Measurements from ENCODE around the gene PRKD1.
"Not testable (repeated sequence)": the region's sequence is repeated elsewhere in the genome, so short reads cannot be mapped to it uniquely, and the experiment has no call there.

PRKD1 gene

DNA sequence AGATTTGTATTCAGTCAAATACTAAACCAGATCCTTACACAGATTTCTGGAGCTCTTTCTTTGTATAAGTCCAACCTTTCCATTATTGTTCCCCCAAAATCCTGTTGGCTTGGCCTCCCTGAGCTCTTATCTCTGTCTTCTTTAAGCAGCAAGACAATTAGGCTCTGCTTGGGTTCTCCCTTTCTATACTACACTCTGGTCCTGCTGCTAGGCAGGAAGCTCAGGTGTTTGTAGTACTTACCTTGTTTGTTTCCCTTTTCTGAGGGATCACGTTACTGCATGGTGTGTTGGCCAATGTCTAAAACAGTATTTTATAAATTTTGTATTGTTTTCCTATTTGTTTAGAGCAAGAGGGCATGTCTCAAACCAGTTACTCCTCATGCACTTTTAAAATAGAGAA lies 192.9 kb downstream of the PRKD1 start:
- DNase-seq: no peak

- DNase-seq: not testable (repeated sequence)
These were observed 200.9 kb downstream of the PRKD1 start for GRCh38 chr14:29726560-29727331.

GRCh38 chr14:29724991-29725390 lies 202.7 kb downstream of the PRKD1 start:
- DNase-seq: no peak

- no peak for DNase-seq
These were observed 204.8 kb downstream of the PRKD1 start for GRCh38 chr14:29722831-29723230.

DNA sequence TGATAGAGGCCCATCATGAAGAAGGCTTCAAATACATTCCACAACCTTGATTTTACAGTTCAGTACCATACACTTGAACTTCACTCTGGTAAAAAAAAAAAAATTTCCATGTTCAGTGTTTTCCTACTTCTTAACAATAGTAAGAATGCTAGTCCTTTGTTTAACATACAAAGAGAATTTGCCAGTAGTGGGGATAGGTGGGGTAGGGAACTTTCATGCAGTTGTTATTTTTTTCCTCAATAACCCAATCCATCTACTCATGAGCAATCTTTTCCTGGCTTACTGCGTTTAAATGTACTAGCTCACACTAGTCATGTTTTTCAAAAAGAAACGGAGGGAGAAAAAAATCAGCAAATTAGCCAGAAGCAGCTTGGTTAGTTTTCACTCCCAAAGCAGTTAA lies 206.1 kb downstream of the PRKD1 start:
- no peak for DNase-seq

DNA sequence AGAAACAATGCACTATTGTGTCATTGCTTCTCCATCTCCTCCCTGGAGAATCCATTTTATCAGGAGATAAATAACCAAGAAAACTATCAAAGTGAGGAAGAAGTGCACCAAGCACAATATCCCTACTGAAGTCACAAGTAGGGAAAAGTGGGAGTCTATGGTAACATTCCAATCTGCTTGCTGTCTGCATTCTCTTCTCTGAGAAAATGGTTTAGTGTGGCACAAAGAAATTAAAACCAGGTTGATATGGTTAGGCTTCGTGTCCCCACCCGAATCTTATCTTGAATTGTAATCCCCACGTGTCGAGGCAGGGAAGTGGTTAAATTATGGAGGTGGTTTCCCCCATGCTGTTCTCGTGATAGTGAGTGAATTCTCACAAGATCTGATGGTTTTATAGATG lies 209.7 kb downstream of the PRKD1 start:
- no peak for DNase-seq

DNA sequence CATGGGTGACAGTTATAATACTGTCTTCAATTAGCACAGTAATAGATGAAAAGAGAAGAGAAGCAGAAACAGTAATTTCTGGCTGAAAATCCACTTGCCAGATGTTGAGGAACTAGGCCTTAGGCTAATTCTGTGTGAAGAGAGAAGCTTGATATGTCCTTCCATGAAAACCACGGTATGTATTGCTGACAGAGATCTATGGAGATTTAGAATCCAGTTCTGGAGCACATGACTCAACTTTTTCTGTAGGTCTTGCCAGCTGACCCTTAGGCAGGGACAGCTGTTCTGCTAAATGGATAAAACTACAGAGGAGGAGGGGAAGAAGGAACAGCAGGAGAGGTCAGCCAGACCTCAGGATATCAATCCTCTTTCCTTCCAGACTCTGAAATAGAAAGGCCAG lies 211.5 kb downstream of the PRKD1 start:
- no peak for DNase-seq

DNA sequence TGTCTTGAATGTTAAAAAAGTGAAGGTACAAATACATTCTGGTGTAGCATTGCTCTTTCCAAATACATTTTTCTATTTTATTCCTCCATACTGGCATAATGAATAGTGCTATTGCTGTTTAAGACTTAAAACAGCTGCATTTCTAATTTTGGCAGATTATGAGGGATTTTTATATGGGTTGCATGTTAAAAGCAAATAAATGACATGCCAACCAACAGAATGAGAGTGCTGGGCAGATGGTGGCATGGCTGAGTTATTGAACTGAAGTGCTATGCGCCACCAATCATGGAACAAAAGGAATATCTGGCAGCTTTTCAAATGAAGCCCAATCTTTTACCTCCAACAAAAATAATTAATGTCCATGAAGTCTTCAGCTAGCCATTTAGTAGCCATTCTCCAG lies 215.0 kb downstream of the PRKD1 start:
- no peak for DNase-seq

DNA sequence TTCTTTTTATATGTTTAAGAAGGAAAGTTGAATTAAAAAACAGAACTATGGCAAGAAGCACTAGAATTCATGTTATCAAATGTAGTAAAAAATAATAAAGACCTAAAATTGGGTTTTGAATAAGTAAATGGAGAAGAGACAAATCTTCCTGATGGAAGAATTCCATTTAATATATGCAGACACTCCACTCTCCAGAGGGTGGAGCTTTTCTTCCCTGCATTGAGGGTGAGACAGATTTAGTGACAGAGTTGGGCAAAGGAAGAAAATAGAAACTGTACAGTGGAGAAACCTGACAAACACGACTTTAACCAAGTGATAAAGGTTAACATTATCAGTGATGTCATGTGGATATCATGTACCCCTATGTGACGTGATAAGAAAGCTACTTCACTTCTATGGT lies 217.6 kb downstream of the PRKD1 start:
- no peak for DNase-seq

- no peak for DNase-seq
These were observed 218.2 kb downstream of the PRKD1 start for GRCh38 chr14:29709490-29709889.

DNA sequence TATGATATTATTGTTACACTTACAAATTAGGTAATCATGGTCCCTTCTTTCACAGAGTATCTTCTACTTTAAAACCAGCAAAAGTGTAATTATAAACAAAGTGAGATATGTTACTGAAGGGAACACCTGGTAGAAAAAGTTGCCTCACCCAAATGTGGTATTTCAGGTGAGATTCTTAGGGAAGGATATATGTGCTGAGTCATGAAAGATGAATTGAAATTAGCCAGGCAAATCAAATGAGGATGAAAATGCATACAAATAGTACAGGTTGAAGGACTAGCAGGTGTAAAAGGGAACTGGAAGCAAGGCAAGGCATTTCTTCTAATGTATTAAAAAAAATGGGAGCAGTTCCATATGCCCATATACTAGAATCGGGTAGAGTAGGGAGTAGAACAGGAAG lies 220.9 kb downstream of the PRKD1 start:
- no peak for DNase-seq

DNA sequence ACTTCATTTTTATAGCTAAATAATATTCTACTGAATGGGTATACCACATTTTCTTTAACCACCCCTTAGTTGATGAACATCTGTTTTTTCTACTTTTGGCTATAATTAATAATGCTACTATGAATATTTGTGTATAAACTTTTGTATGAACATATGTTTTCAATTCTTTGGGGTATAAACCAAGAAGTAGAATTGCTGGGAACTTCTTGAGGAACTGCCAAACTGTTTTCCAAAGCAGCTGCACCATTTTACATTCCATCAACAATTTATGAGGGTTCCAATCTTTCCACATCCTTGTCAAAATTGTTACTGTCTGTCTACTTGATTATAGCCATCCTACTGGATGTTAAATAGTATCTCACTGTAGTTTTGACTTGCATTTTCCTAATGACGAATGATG lies 221.8 kb downstream of the PRKD1 start:
- no peak for DNase-seq

- DNase-seq: not testable (repeated sequence)
These were observed 238.1 kb downstream of the PRKD1 start for GRCh38 chr14:29689597-29689996.

DNA sequence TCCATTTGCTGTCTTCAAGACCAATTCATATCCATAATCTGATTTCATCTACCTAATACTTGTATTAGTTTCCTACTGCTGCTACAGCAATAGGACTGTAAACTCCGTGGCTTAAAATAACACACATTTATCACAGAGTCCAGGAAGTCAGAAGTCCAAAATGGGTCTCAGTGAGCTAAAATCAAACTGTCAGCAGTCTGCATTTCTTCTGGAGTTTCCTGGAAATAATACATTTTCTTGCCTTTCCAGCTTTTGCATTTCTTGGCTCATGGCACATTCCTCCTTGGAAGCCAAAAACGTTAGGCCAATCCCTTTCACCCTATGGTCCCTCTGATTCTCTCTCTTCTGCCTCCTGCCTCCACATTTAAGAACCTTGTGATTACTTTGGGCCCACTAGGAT lies 239.8 kb downstream of the PRKD1 start:
- DNase-seq: no peak

- DNase-seq: no peak
These were observed 240.4 kb downstream of the PRKD1 start for GRCh38 chr14:29687071-29687765.

DNA sequence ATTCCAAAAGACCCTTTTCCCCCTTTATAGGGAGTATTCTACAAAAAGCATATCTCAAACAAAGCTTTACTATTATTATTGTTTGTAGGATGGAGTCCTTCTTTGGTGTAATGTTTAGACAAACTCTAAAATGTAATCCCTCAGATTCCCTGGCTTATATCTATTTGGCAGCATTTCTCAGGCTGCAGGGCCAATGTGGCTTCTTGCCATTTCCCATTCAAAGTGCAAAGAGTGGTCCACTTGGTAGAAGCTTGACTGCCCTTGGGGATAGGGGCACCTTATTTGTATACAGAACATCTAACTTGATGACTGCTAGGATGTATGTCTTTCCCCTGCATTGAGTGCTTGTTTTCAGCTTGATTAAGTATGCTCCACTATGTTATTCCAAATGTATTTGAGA lies 242.7 kb downstream of the PRKD1 start:
- DNase-seq: no peak

- no peak for DNase-seq
These were observed 244.9 kb downstream of the PRKD1 start for GRCh38 chr14:29682789-29683188.

DNA sequence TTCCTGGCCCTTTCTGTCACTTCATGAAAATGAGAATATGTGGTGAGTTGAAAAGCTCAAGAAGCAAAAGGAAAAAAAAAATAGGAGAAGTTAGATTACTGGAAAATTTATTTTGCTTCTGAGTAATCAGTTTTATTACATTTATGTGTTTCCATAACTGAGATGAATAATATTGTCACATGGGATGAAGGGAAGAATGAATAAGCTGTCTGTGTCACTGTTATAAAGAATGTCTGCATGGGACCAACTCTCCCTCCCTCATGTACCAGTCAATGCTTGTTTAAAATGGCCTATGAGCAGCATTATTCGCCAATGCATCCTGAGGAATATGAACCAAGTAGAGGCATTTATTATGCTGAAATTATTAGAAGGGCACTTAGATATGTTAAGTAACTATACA lies 246.3 kb downstream of the PRKD1 start:
- no peak for DNase-seq

- no peak for DNase-seq
These were observed 252.9 kb downstream of the PRKD1 start for GRCh38 chr14:29674566-29675285.

GRCh38 chr14:29672831-29673230 lies 254.8 kb downstream of the PRKD1 start:
- DNase-seq: no peak

DNA sequence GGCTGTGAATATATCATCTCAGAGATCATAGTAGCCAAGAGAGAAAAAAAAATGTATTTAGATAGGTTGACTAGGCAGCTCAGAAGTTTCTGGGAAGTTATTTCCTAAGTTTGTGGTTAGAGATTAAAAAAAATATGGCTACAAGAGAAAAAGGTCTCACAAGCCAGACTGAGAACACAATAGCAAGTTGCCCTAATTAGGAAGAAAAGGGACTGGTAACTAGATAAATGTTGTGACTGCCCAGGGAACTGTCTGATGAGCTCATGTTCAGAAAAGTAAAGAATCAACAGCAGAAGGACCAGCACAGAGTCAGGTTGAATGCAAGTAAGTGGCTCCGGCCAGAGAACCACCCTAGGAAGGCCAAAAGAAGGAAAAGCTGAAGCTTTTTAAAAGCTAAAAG lies 256.6 kb downstream of the PRKD1 start:
- DNase-seq: no peak

GRCh38 chr14:29668201-29668600 lies 259.4 kb downstream of the PRKD1 start:
- no peak for DNase-seq

DNA sequence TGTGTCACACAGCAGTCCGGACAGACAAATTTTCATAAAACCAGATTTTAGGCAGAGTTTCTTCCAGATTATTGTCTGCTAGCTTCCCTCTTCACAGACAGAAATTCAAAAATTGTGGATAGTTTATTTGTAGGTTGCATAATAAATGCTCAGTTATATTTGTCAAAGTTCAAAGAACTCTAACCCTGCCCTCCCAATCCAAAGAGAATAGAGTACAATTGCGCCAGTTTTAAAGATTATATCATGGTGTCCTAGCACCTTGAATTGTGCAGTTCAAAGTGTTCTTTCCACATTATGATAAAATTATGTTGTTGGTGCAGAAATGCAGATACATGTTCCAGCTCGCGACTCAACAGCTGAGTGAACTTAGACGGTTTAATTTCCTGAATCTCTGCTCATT lies 263.1 kb downstream of the PRKD1 start:
- no peak for DNase-seq

DNA sequence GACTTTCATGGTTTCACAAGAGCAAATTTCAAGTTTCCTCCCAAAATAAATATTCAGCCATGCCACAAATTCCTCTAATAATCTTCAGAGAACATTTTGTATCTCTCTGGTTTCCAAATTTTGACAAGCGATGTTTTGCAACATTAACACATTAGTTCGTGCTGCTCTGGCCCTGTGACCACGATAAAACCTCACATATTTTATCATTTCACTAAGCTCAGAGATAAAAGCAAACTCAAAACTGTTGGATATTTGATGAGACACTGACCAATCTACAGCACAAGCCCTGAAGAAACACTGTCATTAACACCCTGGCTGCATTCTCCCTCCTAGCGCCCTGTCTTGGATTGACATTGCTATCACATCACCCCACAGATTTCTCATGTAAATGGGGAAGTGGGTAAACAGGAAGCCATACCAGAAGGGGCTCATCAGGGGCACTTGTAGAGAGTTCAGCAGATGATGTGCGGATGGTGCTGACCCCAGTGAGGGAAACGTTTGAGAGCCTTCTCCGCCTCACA lies 264.3 kb downstream of the PRKD1 start:
- no peak for DNase-seq

Data from stimulated activated CD4-positive, alpha-beta T cell treated with anti-CD3 and anti-CD28 coated beads, Interleukin-12 subunit alpha, Interleukin-12 subunit beta, amount 100 ng/mL, for 4 hours (primary cell).